HAP-1 (cell line): ENCODE data around the gene PLEKHH2.
A peak's percentile ranks its signal among the peaks of the same experiment; 100 is the strongest.

Experiments used
- DNase-seq, 2 experiments: peaks; one replicate each; pipeline ENCODE4 v3.0.0-alpha.2; 2016 to 2020; ENCODE audit warnings: low spot score in 2 of 2
- H3K27me3 ChIP-seq: fragments of 250-450 bp; sonication (Bioruptor Pico); 2 replicates; pipeline ENCODE4 v1.5.1; 2020; ENCODE audit warnings: low read depth, mild to moderate bottlenecking, moderate library complexity
- H3K36me3 ChIP-seq: fragments of 250-450 bp; sonication (Bioruptor Pico); replicated peaks from 2 replicates; pipeline ENCODE4 v1.5.1; 2020; ENCODE audit warnings: mild to moderate bottlenecking
- H3K4me1 ChIP-seq: fragments of 250-450 bp; sonication (Bioruptor Pico); 2 replicates; pipeline ENCODE4 v1.5.1; 2020; ENCODE audit warnings: mild to moderate bottlenecking
- H3K4me3 ChIP-seq: fragments of 250-450 bp; sonication (Bioruptor Pico); 2 replicates; pipeline ENCODE4 v1.5.1; 2020; ENCODE audit warnings: mild to moderate bottlenecking, moderate library complexity
- H3K9me3 ChIP-seq: fragments of 250-450 bp; sonication (Bioruptor Pico); 2 replicates; pipeline ENCODE4 v1.5.1; 2020; ENCODE audit warnings: mild to moderate bottlenecking, moderate library complexity
- in situ Hi-C: fragments of 300-500 bp; cut with MboI; formaldehyde crosslinking; loops from 3 replicates; pipeline ENCODE4 v1.14.3; 2020; ENCODE audit warnings: low sequenced_read_pairs, inconsistent platforms, mixed read lengths

PLEKHH2 gene

GRCh38 chr2:43802135-43802534, 165.1 kb downstream of the PLEKHH2 start:
- Histone ChIP-seq H3K36me3 (no peaks in the 10 kb centered on the region), H3K27me3 (no peaks in the 10 kb centered on the region), H3K9me3 (no peaks in the 10 kb centered on the region), H3K4me3 (no peak overlapping the region), H3K4me1 (no peaks in the 10 kb centered on the region)
- in situ Hi-C loops, result no loop called here
- DNase-seq, result no peak

GRCh38 chr2:43803113-43803512, 166.1 kb downstream of the PLEKHH2 start:
- in situ Hi-C loops, result no loop called here
- no peaks in the 10 kb centered on the region for H3K9me3 ChIP-seq
- no peak for DNase-seq
- H3K27me3 ChIP-seq, result no peaks in the 10 kb centered on the region
- H3K36me3 ChIP-seq, result no peaks in the 10 kb centered on the region
- H3K4me3 ChIP-seq, result no peak overlapping the region
- no peaks in the 10 kb centered on the region for H3K4me1 ChIP-seq

- DNase-seq, result no peak
- Histone ChIP-seq H3K4me1 (peaks cover 9% of the 10 kb centered on the region), H3K36me3 (no peaks in the 10 kb centered on the region), H3K4me3 (no peak overlapping the region), H3K9me3 (no peaks in the 10 kb centered on the region), H3K27me3 (no peaks in the 10 kb centered on the region)
- in situ Hi-C loops, result no loop called here
Measured at GRCh38 chr2:43806719-43807031, 169.6 kb downstream of the PLEKHH2 start.

GRCh38 chr2:43810452-43810851, 173.4 kb downstream of the PLEKHH2 start:
- H3K9me3 ChIP-seq, result no peaks in the 10 kb centered on the region
- no peaks in the 10 kb centered on the region for H3K27me3 ChIP-seq
- H3K4me1 ChIP-seq, result peaks cover 9% of the 10 kb centered on the region
- in situ Hi-C loops, result no loop called here
- H3K4me3 ChIP-seq, result no peak overlapping the region
- DNase-seq, result no peak
- H3K36me3 ChIP-seq, result no peaks in the 10 kb centered on the region

GRCh38 chr2:43810888-43811287, 173.8 kb downstream of the PLEKHH2 start:
- Histone ChIP-seq H3K36me3 (no peaks in the 10 kb centered on the region), H3K4me1 (peaks cover 9% of the 10 kb centered on the region), H3K4me3 (no peak overlapping the region), H3K27me3 (no peaks in the 10 kb centered on the region), H3K9me3 (no peaks in the 10 kb centered on the region)
- DNase-seq, result peak in 1 of 2 experiments; percentile 68
- in situ Hi-C loops, result no loop called here

- Histone ChIP-seq H3K36me3 (no peaks in the 10 kb centered on the region), H3K27me3 (no peaks in the 10 kb centered on the region), H3K4me3 (no peak overlapping the region), H3K9me3 (no peaks in the 10 kb centered on the region), H3K4me1 (peaks cover 9% of the 10 kb centered on the region)
- DNase-seq, result no peak
- in situ Hi-C loops, result no loop called here
Measured at GRCh38 chr2:43812006-43812405, 174.9 kb downstream of the PLEKHH2 start.

GRCh38 chr2:43812947-43813346, 175.9 kb downstream of the PLEKHH2 start:
- H3K27me3 ChIP-seq, result no peaks in the 10 kb centered on the region
- H3K4me3 ChIP-seq, result no peak overlapping the region
- DNase-seq, result no peak
- in situ Hi-C loops, result no loop called here
- no peaks in the 10 kb centered on the region for H3K9me3 ChIP-seq
- H3K4me1 ChIP-seq, result peaks cover 9% of the 10 kb centered on the region
- no peaks in the 10 kb centered on the region for H3K36me3 ChIP-seq

GRCh38 chr2:43814711-43815110, 177.7 kb downstream of the PLEKHH2 start:
- Histone ChIP-seq H3K4me1 (peaks cover 9% of the 10 kb centered on the region), H3K4me3 (no peak overlapping the region), H3K36me3 (no peaks in the 10 kb centered on the region), H3K9me3 (no peaks in the 10 kb centered on the region), H3K27me3 (peaks cover 8% of the 10 kb centered on the region)
- no peak for DNase-seq
- in situ Hi-C loops, result no loop called here
